Calu3 (cell line): ENCODE results near the gene LRRC10. TPM values are rescaled to one million over a fixed set of nuclear protein-coding genes. Genes with fewer than 3 reads are reported as not detected.

Source experiments
- BruUV-seq: library from RNA; stranded (reverse); fragments of 400-500 nt; replicated peaks from 2 replicates; lab custom pipeline; 2021; lab: Mats Ljungman, UMichigan
- CTCF ChIA-PET: fragments of 300-600 bp; sonication (Branson Sonifier 250); formaldehyde crosslinking; loops from one replicate; lab custom pipeline; 2022; ENCODE audit warnings: antibody characterized with exemption; lab: Charles Lee
- DNase-seq: peaks from one replicate; pipeline ENCODE4 v3.0.0; 2022
- H3K27ac Mint-ChIP-seq: one replicate; pipeline ENCODE4 v1.8.0; 2022; ENCODE audit warnings: mixed read lengths; ENCODE audit not compliant: unreplicated experiment
- H3K27me3 Mint-ChIP-seq: one replicate; pipeline ENCODE4 v1.8.0; 2022; ENCODE audit warnings: mixed read lengths; ENCODE audit not compliant: unreplicated experiment
- H3K36me3 Mint-ChIP-seq: one replicate; pipeline ENCODE4 v1.8.0; 2022; ENCODE audit warnings: mild to moderate bottlenecking, moderate library complexity, mixed read lengths; ENCODE audit not compliant: insufficient read depth, unreplicated experiment
- H3K4me1 Mint-ChIP-seq: one replicate; pipeline ENCODE4 v1.8.0; 2022; ENCODE audit warnings: mild to moderate bottlenecking, low read depth, mixed read lengths; ENCODE audit not compliant: unreplicated experiment
- H3K4me3 Mint-ChIP-seq: one replicate; pipeline ENCODE4 v1.8.0; 2022; ENCODE audit warnings: mild to moderate bottlenecking, low read depth, moderate library complexity, mixed read lengths; ENCODE audit not compliant: unreplicated experiment
- H3K9me3 Mint-ChIP-seq: one replicate; pipeline ENCODE4 v1.8.0; 2022; ENCODE audit warnings: low read depth, mixed read lengths; ENCODE audit not compliant: unreplicated experiment
- CTCF ChIP-seq: fragments of 200-600 bp; IDR thresholded peaks from one replicate; pipeline ENCODE4 v1.8.0; 2022; ENCODE audit warnings: antibody characterized with exemption; ENCODE audit not compliant: unreplicated experiment
- intact Hi-C: fragments of 100-400 bp; cut with micrococcal nuclease; formaldehyde crosslinking; loops from one replicate; pipeline ENCODE4 v1.10.0; 2022; ENCODE audit not compliant: unreplicated experiment
- microRNA-seq: library from miRNA; unstranded; fragments of <30 nt; microRNA quantifications from one replicate; pipeline ENCODE4 v1.2.0, GENCODE V29; 2022
- total RNA-seq: library from RNA; stranded (reverse); gene quantifications from 2 replicates; pipeline ENCODE4 v1.2.3, GENCODE V29; 2022

LRRC10 gene
- total RNA-seq, 1 experiment from 2014 or later = not detected

GRCh38 chr12:69563166-69563762, 47.4 kb downstream of the LRRC10 start:
- Mint-ChIP-seq H3K4me1 (no peaks in the 10 kb centered on the region), H3K9me3 (no peaks in the 10 kb centered on the region), H3K27ac (no peak overlapping the region), H3K27me3 (no peaks in the 10 kb centered on the region), H3K4me3 (no peak overlapping the region), H3K36me3 (no peaks in the 10 kb centered on the region)
- no peak for TF ChIP-seq CTCF
- BruUV-seq = no TSS peak
- CTCF ChIA-PET = interaction anchor here (1.1 kb wide), 1 partner anchor 93 kb away, joined by 4 read pairs; the partner anchor contains the start of gene FRS2
- no peak for DNase-seq
- intact Hi-C loops = no loop called here

Small RNA genes lying within 50 kb of the gene (microRNA-seq; reads per million reads assigned to microRNA genes)
- gene MIR3913-1 (not detected), gene MIR3913-2 (not detected)

Other genes with a start within 250 kb of the LRRC10 start
- 27.5 and 34.5 TPM in 2 replicates for gene FRS2, start 140.5 kb downstream of the LRRC10 start, total RNA-seq
- 379 and 410 TPM in 2 replicates for gene CCT2, start 25.4 kb downstream of the LRRC10 start, total RNA-seq
- gene BEST3, start 88.4 kb upstream of the LRRC10 start, total RNA-seq = 0.88 and 1.1 TPM in 2 replicates
- gene RAB3IP, start 128.0 kb upstream of the LRRC10 start, total RNA-seq = 101 TPM in 2 replicates
- 1.7 and 2.1 TPM in 2 replicates for gene MYRFL, start 214.3 kb upstream of the LRRC10 start, total RNA-seq